Measurements from ENCODE around the gene AOC3. TPM values are rescaled to one million over a fixed set of nuclear protein-coding genes. Genes with fewer than 3 reads are reported as not detected.

Gene AOC3
- total and polyA plus RNA-seq, 2 of the 8 experiments (the other 6 are each of a cell fraction or from before 2014, with no cell fraction given): 2.5 to 2.7 TPM

DNA sequence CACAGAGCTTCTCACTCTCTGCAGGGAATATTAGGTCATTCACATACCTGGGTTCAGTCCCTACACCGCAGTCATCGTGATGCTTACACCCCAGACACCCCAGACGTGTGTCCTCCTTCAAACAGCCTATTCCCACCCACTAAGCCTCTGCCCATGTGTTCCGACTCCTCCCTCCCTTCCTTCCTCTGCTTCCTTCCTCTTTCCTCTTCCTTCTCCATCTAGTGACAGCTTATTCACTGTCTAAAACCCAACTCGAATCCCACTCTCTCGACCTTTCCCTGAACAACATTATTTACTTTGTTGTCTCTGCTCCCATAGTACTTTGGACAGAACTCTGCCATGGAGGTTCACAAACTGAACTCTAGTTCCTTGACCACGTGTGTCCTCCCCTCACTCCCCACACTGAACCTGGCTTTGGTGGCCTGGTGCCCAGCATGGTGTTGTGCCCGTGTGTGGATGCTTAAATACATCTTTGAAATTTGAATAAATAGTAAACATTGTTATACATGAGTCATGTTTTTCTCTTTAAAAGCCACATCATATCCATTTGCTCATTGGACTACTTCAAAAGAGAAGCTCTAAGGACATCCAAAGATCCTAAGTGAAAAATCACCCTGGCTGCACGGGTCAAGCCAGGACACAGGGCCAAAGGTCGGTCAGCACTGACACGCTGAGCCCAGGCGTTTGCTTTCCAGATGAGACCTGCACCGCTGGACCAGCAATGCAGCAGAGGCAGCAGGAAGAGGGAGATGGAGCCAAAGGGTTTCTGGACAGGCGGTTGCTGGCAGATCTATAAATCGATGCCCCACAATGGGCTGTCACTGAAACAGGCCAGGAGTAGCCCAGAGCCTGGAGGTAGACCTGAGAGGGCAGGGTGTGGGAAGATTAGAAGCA lies 35.5 kb downstream of the AOC3 start (continued):
- TF ChIP-seq CHD7 (IDR thresholded peaks at IDR 0.05; ENCODE audit: insufficient replicate concordance, low read length): no peak
- TF ChIP-seq SP4 (IDR thresholded peaks at IDR 0.05; ENCODE audit: low read length): no peak
- TF ChIP-seq TAF1 (IDR thresholded peaks at IDR 0.05; ENCODE audit: low read depth, low read length): no peak
- no peak for TF ChIP-seq KDM1A (IDR thresholded peaks at IDR 0.05; ENCODE audit: borderline replicate concordance, low read length)

Measured in H1 (cell line).